NCI-H345 treated with DMSO at 0.1 percent for 48 hours (cell line): ENCODE measurements around the gene INTS15.
"Not testable (repeated sequence)": the region's sequence is repeated elsewhere in the genome, so short reads cannot be mapped to it uniquely, and the experiment has no call there.

Experiments
- DNase-seq: peaks from one replicate; lab custom pipeline; 2025; ENCODE audit not compliant: unreplicated experiment; lab: John Stamatoyannopoulos, UW

Gene INTS15

GRCh38 chr7:6616854-6617643 is 27.2 kb downstream of the INTS15 start:
- no peak for DNase-seq

- DNase-seq = no peak
Observed at GRCh38 chr7:6618621-6619020, 28.8 kb downstream of the INTS15 start.

- DNase-seq = no peak
Observed at GRCh38 chr7:6619961-6620360, 30.1 kb downstream of the INTS15 start.

GRCh38 chr7:6621195-6622133 is 31.6 kb downstream of the INTS15 start:
- no peak for DNase-seq

GRCh38 chr7:6622134-6622710 is 32.4 kb downstream of the INTS15 start:
- no peak for DNase-seq

GRCh38 chr7:6623589-6624245 is 33.9 kb downstream of the INTS15 start:
- no peak for DNase-seq

- DNase-seq = no peak
Observed at GRCh38 chr7:6624246-6624611, 34.4 kb downstream of the INTS15 start.

- DNase-seq = peak; percentile 47
Observed at GRCh38 chr7:6628045-6628444, 38.2 kb downstream of the INTS15 start.

GRCh38 chr7:6630007-6630849 is 40.4 kb downstream of the INTS15 start:
- DNase-seq = no peak

GRCh38 chr7:6631605-6632004 is 41.8 kb downstream of the INTS15 start:
- DNase-seq = no peak

- DNase-seq = no peak
Observed at GRCh38 chr7:6634021-6634420, 44.2 kb downstream of the INTS15 start.

- not testable (repeated sequence) for DNase-seq
Observed at GRCh38 chr7:6634971-6635370, 45.1 kb downstream of the INTS15 start.

- peak; percentile 10 for DNase-seq
Observed at GRCh38 chr7:6636741-6637543, 47.1 kb downstream of the INTS15 start, which contains the start of gene ZNF316. ZNF316 (plus strand) TSS chr7:6637318; CDS start chr7:6642410, 5,092 bp downstream.

- no peak for DNase-seq
Observed at GRCh38 chr7:6637544-6638229, 47.9 kb downstream of the INTS15 start.

- DNase-seq = no peak
Observed at GRCh38 chr7:6639032-6639431, 49.2 kb downstream of the INTS15 start.

- DNase-seq = no peak
Observed at GRCh38 chr7:6639627-6640026, 49.8 kb downstream of the INTS15 start.

GRCh38 chr7:6640246-6640721 is 50.5 kb downstream of the INTS15 start:
- DNase-seq = no peak

- DNase-seq = no peak
Observed at GRCh38 chr7:6641305-6642035, 51.6 kb downstream of the INTS15 start.
